ENCODE measurements around the gene CNTD1. TPM values are rescaled to one million over a fixed set of nuclear protein-coding genes. Genes with fewer than 3 reads are reported as not detected.

The CNTD1 gene
- total and polyA plus RNA-seq, 2 donors (not counting 1 experiment from before 2014, with no cell fraction given) = 0.14 to 0.66 TPM

DNA sequence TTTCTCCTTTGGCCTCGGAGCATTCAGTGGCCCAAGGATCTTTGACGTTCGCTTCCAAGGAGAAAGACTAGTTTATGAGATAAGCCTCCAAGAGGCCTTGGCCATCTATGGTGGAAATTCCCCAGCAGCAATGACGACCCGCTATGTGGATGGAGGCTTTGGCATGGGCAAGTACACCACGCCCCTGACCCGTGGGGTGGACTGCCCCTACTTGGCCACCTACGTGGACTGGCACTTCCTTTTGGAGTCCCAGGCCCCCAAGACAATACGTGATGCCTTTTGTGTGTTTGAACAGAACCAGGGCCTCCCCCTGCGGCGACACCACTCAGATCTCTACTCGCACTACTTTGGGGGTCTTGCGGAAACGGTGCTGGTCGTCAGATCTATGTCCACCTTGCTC, 53.7 kb downstream of the CNTD1 start:
- no peak overlapping the region for H3K4me2 ChIP-seq (ENCODE audit: extremely low read depth, insufficient read depth, low read length)
- peaks cover 2% of the 10 kb centered on the region for H3K4me1 ChIP-seq (ENCODE audit: control insufficient read depth, extremely low read depth, insufficient read depth, low read length)
- TF ChIP-seq EZH2 (IDR thresholded peaks at IDR 0.05; ENCODE audit: low read length, missing control alignments) = no peak
- H3K9me3 ChIP-seq (ENCODE audit: control insufficient read depth, insufficient read depth, low read depth, low read length) = no peaks in the 10 kb centered on the region
- H3K36me3 ChIP-seq (ENCODE audit: control insufficient read depth, insufficient read depth, low read length) = no peaks in the 10 kb centered on the region
- H3K79me2 ChIP-seq (ENCODE audit: control insufficient read depth, insufficient read depth, low read length) = no peaks in the 10 kb centered on the region
- DNase-seq (ENCODE audit: low read depth in 2 of 2) = no peak
- H3K4me3 ChIP-seq (replicated peaks in 1 of 4; ENCODE audit: control extremely low read depth in 1 of 4, insufficient read depth in 1 of 4, low read depth in 3 of 4, low read length in 4 of 4) = no peak overlapping the region
- no peak overlapping the region for H3K9ac ChIP-seq (ENCODE audit: insufficient read depth, low read length)
- peaks cover 6% of the 10 kb centered on the region for H3K27me3 ChIP-seq (ENCODE audit: control insufficient read depth, insufficient read depth, low read length)
- no peaks in the 10 kb centered on the region for H4K20me1 ChIP-seq (ENCODE audit: control insufficient read depth, extremely low read depth, insufficient read depth, low read length)
- H3K27ac ChIP-seq (ENCODE audit: insufficient read depth, low read length) = no peak overlapping the region
- H2AFZ ChIP-seq (ENCODE audit: low read length) = no peak overlapping the region

DNA sequence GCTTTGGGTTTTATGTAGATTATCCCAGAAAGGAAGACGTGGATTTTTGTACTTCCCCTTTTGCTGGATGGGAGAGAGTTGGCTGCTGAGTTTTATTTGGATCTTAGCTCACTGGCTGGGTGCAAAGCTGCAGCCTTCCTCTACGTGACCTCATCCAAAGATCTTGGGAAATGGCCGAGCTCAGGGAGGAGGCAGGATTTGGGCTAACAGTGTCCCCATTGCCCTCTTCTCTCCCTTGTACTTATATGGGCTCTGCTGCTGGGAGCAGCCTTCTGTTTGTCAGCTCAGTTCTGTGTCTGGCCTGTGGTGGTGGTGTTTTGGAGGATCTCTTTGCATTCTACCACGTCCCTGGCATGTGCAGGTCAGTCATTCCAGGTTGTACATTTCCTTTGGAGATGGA, 54.3 kb downstream of the CNTD1 start:
- Histone ChIP-seq H2AFZ (ENCODE audit: low read length) (no peak overlapping the region), H3K9ac (ENCODE audit: insufficient read depth, low read length) (no peak overlapping the region), H3K27ac (ENCODE audit: insufficient read depth, low read length) (no peak overlapping the region), H3K9me3 (ENCODE audit: control insufficient read depth, insufficient read depth, low read depth, low read length) (no peaks in the 10 kb centered on the region), H3K27me3 (ENCODE audit: control insufficient read depth, insufficient read depth, low read length) (peaks cover 6% of the 10 kb centered on the region), H3K36me3 (ENCODE audit: control insufficient read depth, insufficient read depth, low read length) (no peaks in the 10 kb centered on the region), H3K79me2 (ENCODE audit: control insufficient read depth, insufficient read depth, low read length) (no peaks in the 10 kb centered on the region), H3K4me3 (replicated peaks in 1 of 4; ENCODE audit: control extremely low read depth in 1 of 4, insufficient read depth in 1 of 4, low read depth in 3 of 4, low read length in 4 of 4) (no peak overlapping the region), H4K20me1 (ENCODE audit: control insufficient read depth, extremely low read depth, insufficient read depth, low read length) (no peaks in the 10 kb centered on the region), H3K4me1 (ENCODE audit: control insufficient read depth, extremely low read depth, insufficient read depth, low read length) (peaks cover 2% of the 10 kb centered on the region), H3K4me2 (ENCODE audit: extremely low read depth, insufficient read depth, low read length) (no peak overlapping the region)
- no peak for DNase-seq (ENCODE audit: low read depth in 2 of 2)
- TF ChIP-seq, protein P1, sequence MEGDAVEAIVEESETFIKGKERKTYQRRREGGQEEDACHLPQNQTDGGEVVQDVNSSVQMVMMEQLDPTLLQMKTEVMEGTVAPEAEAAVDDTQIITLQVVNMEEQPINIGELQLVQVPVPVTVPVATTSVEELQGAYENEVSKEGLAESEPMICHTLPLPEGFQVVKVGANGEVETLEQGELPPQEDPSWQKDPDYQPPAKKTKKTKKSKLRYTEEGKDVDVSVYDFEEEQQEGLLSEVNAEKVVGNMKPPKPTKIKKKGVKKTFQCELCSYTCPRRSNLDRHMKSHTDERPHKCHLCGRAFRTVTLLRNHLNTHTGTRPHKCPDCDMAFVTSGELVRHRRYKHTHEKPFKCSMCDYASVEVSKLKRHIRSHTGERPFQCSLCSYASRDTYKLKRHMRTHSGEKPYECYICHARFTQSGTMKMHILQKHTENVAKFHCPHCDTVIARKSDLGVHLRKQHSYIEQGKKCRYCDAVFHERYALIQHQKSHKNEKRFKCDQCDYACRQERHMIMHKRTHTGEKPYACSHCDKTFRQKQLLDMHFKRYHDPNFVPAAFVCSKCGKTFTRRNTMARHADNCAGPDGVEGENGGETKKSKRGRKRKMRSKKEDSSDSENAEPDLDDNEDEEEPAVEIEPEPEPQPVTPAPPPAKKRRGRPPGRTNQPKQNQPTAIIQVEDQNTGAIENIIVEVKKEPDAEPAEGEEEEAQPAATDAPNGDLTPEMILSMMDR (conservative IDR thresholded peaks at IDR 0.05 in 1 of 2, IDR thresholded peaks at IDR 0.05 in 1 of 2; ENCODE audit: low read depth in 1 of 2, low read length in 2 of 2) = no peak
- no peak for TF ChIP-seq EZH2 (IDR thresholded peaks at IDR 0.05; ENCODE audit: low read length, missing control alignments)

DNA sequence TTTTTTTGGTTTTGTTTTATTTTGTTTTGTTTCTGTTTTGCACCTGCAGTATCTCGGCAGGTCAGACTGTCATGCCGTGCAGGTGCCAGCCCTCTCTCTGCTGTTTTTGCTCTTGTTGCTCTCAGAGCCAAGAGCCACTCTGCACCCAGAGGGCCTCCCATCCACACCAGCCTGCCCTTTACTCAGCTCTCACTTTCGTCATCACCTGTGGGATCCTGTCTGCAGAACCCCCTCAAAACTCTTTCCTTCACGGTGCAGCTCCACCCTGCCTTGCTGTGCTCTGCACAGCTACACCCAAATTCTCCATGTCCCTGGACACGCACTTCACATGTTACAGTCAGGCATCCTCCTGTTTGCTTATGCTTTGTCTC, 54.9 kb downstream of the CNTD1 start:
- Histone ChIP-seq H2AFZ (ENCODE audit: low read length) (peak overlapping the region; percentile 4), H3K4me2 (ENCODE audit: extremely low read depth, insufficient read depth, low read length) (no peak overlapping the region), H3K27ac (ENCODE audit: insufficient read depth, low read length) (no peak overlapping the region), H3K9me3 (ENCODE audit: control insufficient read depth, insufficient read depth, low read depth, low read length) (no peaks in the 10 kb centered on the region), H3K27me3 (ENCODE audit: control insufficient read depth, insufficient read depth, low read length) (peaks cover 6% of the 10 kb centered on the region), H3K4me1 (ENCODE audit: control insufficient read depth, extremely low read depth, insufficient read depth, low read length) (peaks cover 2% of the 10 kb centered on the region), H3K36me3 (ENCODE audit: control insufficient read depth, insufficient read depth, low read length) (no peaks in the 10 kb centered on the region), H3K9ac (ENCODE audit: insufficient read depth, low read length) (no peak overlapping the region), H4K20me1 (ENCODE audit: control insufficient read depth, extremely low read depth, insufficient read depth, low read length) (no peaks in the 10 kb centered on the region), H3K4me3 (replicated peaks in 1 of 4; ENCODE audit: control extremely low read depth in 1 of 4, insufficient read depth in 1 of 4, low read depth in 3 of 4, low read length in 4 of 4) (no peak overlapping the region), H3K79me2 (ENCODE audit: control insufficient read depth, insufficient read depth, low read length) (no peaks in the 10 kb centered on the region)
- DNase-seq (ENCODE audit: low read depth in 2 of 2) = no peak
- TF ChIP-seq, protein P1 (conservative IDR thresholded peaks at IDR 0.05 in 1 of 2, IDR thresholded peaks at IDR 0.05 in 1 of 2; ENCODE audit: low read depth in 1 of 2, low read length in 2 of 2) = no peak

Data from fibroblast of lung (primary cell).